ENCODE measurements around the gene FRMD4A.

FRMD4A gene

DNA sequence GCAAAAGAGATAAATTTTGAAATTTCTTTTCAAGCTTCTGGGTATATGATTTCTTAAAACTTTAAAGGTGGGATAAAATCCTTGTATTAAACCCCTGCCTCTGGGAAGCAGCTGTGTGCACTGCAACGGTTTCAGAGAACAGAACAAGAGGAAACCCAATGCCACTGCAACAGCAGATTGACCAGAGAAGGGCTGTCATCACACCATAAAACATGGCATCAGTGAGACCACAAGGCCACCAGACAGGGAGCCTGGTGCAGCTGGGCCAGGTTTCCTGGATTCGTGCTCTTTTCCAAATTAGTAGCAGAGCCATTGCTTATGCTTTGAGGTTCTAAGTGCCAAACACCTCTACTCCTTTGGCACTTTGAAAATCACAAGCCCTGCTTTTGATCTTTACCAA, 591.5 kb downstream of the FRMD4A start:
- TF ChIP-seq, protein P1, sequence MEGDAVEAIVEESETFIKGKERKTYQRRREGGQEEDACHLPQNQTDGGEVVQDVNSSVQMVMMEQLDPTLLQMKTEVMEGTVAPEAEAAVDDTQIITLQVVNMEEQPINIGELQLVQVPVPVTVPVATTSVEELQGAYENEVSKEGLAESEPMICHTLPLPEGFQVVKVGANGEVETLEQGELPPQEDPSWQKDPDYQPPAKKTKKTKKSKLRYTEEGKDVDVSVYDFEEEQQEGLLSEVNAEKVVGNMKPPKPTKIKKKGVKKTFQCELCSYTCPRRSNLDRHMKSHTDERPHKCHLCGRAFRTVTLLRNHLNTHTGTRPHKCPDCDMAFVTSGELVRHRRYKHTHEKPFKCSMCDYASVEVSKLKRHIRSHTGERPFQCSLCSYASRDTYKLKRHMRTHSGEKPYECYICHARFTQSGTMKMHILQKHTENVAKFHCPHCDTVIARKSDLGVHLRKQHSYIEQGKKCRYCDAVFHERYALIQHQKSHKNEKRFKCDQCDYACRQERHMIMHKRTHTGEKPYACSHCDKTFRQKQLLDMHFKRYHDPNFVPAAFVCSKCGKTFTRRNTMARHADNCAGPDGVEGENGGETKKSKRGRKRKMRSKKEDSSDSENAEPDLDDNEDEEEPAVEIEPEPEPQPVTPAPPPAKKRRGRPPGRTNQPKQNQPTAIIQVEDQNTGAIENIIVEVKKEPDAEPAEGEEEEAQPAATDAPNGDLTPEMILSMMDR (conservative IDR thresholded peaks at IDR 0.05; ENCODE audit: control insufficient read depth, insufficient read depth, low read depth, low read length) = no peak
- no peak for DNase-seq (ENCODE audit: low read depth)

DNA sequence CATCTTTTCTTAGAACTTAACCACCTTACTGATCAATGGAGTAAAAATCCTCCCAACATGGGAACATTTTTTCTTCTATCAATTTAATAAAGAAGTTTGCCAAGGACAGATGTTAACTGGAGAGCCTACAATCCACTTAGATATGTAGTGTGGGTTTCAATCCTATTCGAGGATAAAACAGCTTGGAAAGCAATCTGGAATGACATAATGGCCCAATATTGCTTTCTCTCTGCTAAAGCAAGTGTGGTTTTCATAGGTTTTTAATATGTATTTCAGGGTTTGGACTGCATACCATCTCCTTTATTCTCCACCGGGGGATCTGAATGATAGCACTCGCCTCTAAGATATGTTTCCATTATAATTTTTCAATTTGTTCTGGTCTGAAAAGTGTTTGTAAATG, 594.2 kb downstream of the FRMD4A start:
- TF ChIP-seq, protein P1 (conservative IDR thresholded peaks at IDR 0.05; ENCODE audit: control insufficient read depth, insufficient read depth, low read depth, low read length) = no peak
- no peak for DNase-seq (ENCODE audit: low read depth)
- no peak overlapping the region for H3K4me3 ChIP-seq (ENCODE audit: control insufficient read depth, low read depth, low read length)

More for the DNA sequence above, 591.5 kb downstream of the FRMD4A start:
- H3K4me3 ChIP-seq (ENCODE audit: control insufficient read depth, low read depth, low read length) = no peak overlapping the region

DNA sequence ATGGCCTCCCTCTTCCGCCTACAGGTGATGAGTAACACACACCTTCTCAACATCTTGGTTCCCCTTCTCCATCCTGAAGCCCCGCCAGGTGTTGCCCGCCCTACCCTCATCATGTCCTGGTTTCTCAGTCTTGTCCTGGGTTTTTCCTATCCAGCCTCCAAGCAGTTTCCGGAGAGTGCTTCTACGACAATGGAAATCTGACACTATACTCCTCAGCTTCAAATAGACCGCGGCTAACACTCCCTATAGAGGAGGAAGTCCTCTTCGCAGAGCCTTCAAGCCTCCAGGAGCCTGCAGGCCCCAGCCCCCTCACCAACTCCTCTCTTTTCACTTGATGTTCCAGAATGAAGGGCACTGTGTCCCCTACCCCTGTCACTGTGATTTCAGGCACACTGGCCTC, 596.6 kb downstream of the FRMD4A start:
- TF ChIP-seq, protein P1 (conservative IDR thresholded peaks at IDR 0.05; ENCODE audit: control insufficient read depth, insufficient read depth, low read depth, low read length) = no peak
- H3K4me3 ChIP-seq (ENCODE audit: control insufficient read depth, low read depth, low read length) = no peak overlapping the region
- no peak for DNase-seq (ENCODE audit: low read depth)

DNA sequence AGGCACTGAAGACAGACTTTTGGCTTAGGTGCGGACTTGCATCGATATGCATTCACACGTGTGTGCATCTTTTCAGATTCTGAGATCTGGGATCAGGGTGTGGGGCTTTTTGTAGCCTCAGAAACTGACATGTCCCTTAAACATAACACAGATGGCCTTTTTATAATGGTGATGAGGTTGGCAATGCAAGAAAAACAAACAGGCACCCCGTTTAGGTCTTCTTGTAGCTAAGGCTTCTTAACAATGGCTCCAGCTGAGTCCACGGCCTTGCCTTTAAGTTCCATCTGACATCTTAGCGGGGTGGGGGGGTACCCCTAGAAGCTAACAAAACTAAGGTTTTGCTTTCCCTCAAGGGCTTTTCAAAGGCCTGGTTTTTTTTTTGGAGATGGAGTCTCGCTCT, 597.7 kb downstream of the FRMD4A start:
- DNase-seq (ENCODE audit: low read depth) = no peak
- TF ChIP-seq, protein P1 (conservative IDR thresholded peaks at IDR 0.05; ENCODE audit: control insufficient read depth, insufficient read depth, low read depth, low read length) = no peak
- H3K4me3 ChIP-seq (ENCODE audit: control insufficient read depth, low read depth, low read length) = no peak overlapping the region

DNA sequence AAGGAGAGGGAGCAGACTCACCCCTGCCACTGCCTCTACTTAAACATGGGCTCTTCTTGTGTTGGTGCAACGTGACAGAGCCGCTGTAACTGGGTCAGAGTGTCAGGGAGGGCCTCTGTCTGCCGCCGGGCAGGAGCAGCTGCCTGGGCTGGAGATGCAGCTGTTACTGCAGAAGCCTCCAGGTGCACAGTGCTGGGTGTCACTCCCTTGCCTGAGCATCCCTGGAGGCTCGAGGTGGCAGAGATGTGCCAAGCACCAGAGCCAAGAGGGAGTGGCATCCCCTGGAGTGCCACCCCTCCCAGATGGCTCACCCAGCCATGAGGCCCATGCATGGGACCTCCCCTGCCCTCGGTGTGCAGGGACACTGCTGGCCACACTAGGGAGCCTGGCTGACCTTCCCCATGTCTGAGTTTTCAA, 598.3 kb downstream of the FRMD4A start:
- H3K4me3 ChIP-seq (ENCODE audit: control insufficient read depth, low read depth, low read length) = no peak overlapping the region
- TF ChIP-seq, protein P1 (conservative IDR thresholded peaks at IDR 0.05; ENCODE audit: control insufficient read depth, insufficient read depth, low read depth, low read length) = no peak

DNA sequence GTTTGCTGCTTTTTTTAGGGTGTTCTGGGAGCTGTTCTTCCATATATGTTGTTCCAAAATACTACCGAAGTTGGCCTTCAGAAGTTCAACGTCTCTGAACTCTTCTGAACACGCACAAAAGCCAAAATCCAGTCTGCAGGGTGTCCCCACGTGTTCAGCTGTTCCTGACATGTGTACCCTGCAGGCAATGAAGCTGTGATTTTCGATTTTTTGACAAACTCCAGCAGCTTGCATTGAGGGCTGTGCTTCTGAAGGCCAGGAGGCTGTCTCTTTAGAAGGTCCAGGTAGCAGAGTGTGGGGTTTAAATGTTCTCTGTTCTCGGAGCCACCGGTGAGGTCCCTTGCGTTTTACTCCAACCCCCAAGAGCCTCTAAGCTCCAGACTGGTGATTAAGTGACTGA, 598.9 kb downstream of the FRMD4A start:
- H3K4me3 ChIP-seq (ENCODE audit: control insufficient read depth, low read depth, low read length) = no peak overlapping the region
- DNase-seq (ENCODE audit: low read depth) = no peak
- TF ChIP-seq, protein P1 (conservative IDR thresholded peaks at IDR 0.05; ENCODE audit: control insufficient read depth, insufficient read depth, low read depth, low read length) = no peak

More for the DNA sequence above, 598.3 kb downstream of the FRMD4A start:
- DNase-seq (ENCODE audit: low read depth) = no peak

DNA sequence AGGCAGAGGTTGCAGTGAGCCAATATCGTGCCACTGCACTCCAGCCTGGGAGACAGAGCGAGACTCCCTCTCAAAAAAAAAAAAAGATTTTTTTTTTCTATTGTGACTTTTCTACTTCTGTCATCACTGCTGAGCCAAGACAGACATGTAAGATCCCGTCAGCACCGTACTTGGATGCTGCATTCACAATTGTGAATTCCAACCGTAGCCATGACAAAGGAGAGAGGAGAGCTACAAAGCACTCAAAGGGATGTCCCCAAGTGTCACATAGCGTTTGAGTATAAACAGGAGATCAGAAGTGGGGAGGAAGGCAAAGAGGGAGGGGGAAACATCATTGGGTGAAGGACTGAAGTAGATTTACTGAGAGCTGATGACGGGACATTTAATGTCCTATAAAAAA, 599.8 kb downstream of the FRMD4A start:
- H3K4me3 ChIP-seq (ENCODE audit: control insufficient read depth, low read depth, low read length) = no peak overlapping the region
- TF ChIP-seq, protein P1 (conservative IDR thresholded peaks at IDR 0.05; ENCODE audit: control insufficient read depth, insufficient read depth, low read depth, low read length) = no peak
- no peak for DNase-seq (ENCODE audit: low read depth)
